HepG2 (cell line): Measurements from ENCODE around the gene LYSMD3. TPM values are rescaled to one million over a fixed set of nuclear protein-coding genes. Genes with fewer than 3 reads are reported as not detected.
A peak's percentile ranks its signal among the peaks of the same experiment; 100 is the strongest.

Source experiments
- ATAC-seq: fragments of 200-7000 bp; cut with Tn5 transposase; 3 replicates; pipeline ENCODE4 v1.9.1; 2020; ENCODE audit warnings: mild to moderate bottlenecking, moderate library complexity
- BruUV-seq: library from RNA; stranded (reverse); fragments of 400-500 nt; replicated peaks from 2 replicates; lab custom pipeline; 2021; lab: Mats Ljungman, UMichigan
- CTCF ChIA-PET: fragments of 300-600 bp; formaldehyde crosslinking; extraction: SDS; loops from one replicate; lab custom pipeline; 2021; ENCODE audit warnings: low total read pairs, inconsistent platforms, low intra/inter-chr PET ratio; lab: Yijun Ruan, JAX
- POLR2A ChIA-PET: fragments of 350-600 bp; sonication (Branson Sonifier 250); formaldehyde crosslinking; loops from one replicate; lab custom pipeline; 2020; ENCODE audit warnings: antibody characterized with exemption, inconsistent platforms; lab: Yijun Ruan, JAX
- DNase-seq: peaks from one replicate; pipeline ENCODE4 v3.0.0-alpha.2; 2015; ENCODE audit warnings: low spot score
- FAIRE-seq: peaks from 3 replicates; lab custom pipeline; 2011; peaks lifted over from hg19 to GRCh38; lab: Jason Lieb, UNC
- H2AFZ ChIP-seq: one replicate; pipeline ENCODE4 v1.6.1; 2011; ENCODE audit warnings: low read length, inconsistent platforms
- H3K27ac ChIP-seq: fragments of 300-600 bp; 3 replicates; pipeline ENCODE4 v1.8.0; 2011; ENCODE audit warnings: mixed run types, mild to moderate bottlenecking, mixed read lengths, low read length, inconsistent platforms; ENCODE audit not compliant: insufficient read depth; ENCODE audit errors: extremely low read length
- H3K27me3 ChIP-seq, 2 experiments: fragments of 200-600 bp in 1 of 2; 2 replicates in 1 of 2; 3 replicates in 1 of 2; pipeline versions ENCODE4 v1.6.0 to v1.8.0; 2011; ENCODE audit warnings: low read length in 2 of 2, mild to moderate bottlenecking in 2 of 2, moderate library complexity in 2 of 2, inconsistent platforms in 1 of 2; ENCODE audit not compliant: insufficient read depth in 2 of 2, control insufficient read depth in 1 of 2
- H3K36me3 ChIP-seq, 2 experiments: fragments of 200-600 bp in 1 of 2; replicated peaks in 1 of 2; 2 replicates in 1 of 2; 3 replicates in 1 of 2; pipeline versions ENCODE4 v1.5.1 to v1.8.0; 2011; ENCODE audit warnings: low read length in 2 of 2, inconsistent platforms in 1 of 2; ENCODE audit not compliant: insufficient read depth in 2 of 2, control insufficient read depth in 1 of 2
- H3K4me1 ChIP-seq: 2 replicates; pipeline ENCODE4 v1.5.1; 2012; ENCODE audit warnings: low read length, inconsistent platforms; ENCODE audit not compliant: insufficient read depth
- H3K4me2 ChIP-seq: 2 replicates; pipeline ENCODE4 v1.6.0; 2011; ENCODE audit warnings: low read depth, low read length, inconsistent platforms
- H3K4me3 ChIP-seq, 3 experiments: fragments of 200-600 bp in 1 of 3; sonication (generic), shearing (Covaris generic) in 1 of 3; replicated peaks in 1 of 3; 2 replicates each; pipeline ENCODE4 v1.5.1; 2011 to 2016; ENCODE audit warnings: low read length in 3 of 3, inconsistent platforms in 2 of 3, low read depth in 2 of 3, mild to moderate bottlenecking in 2 of 3, control low read depth in 1 of 3, mixed read lengths in 1 of 3; ENCODE audit not compliant: insufficient read depth in 1 of 3
- H3K79me2 ChIP-seq: one replicate; pipeline ENCODE4 v1.6.1; 2011; ENCODE audit warnings: low read length, inconsistent platforms; ENCODE audit not compliant: insufficient read depth
- H3K9ac ChIP-seq: 2 replicates; pipeline ENCODE4 v1.6.0; 2011; ENCODE audit warnings: mild to moderate bottlenecking, low read depth, low read length, inconsistent platforms; ENCODE audit not compliant: insufficient read depth
- H3K9me3 ChIP-seq: 2 replicates; pipeline ENCODE4 v1.5.1; 2012; ENCODE audit warnings: mild to moderate bottlenecking, low read length
- H4K20me1 ChIP-seq: 2 replicates; pipeline ENCODE4 v1.6.0; 2011; ENCODE audit warnings: inconsistent platforms, mild to moderate bottlenecking, low read length, moderate library complexity; ENCODE audit not compliant: insufficient read depth
- HOXA5 ChIP-seq: sonication (generic); formaldehyde crosslinking; IDR thresholded peaks from 2 replicates; pipeline ENCODE4 v1.4.0; 2020; ENCODE audit warnings: missing genetic modification reagents
- JARID2 ChIP-seq: sonication (generic); formaldehyde crosslinking; IDR thresholded peaks from 2 replicates; pipeline ENCODE4 v1.8.1; 2023; ENCODE audit warnings: missing genetic modification reagents, inconsistent platforms; ENCODE audit not compliant: insufficient replicate concordance
- MXI1 ChIP-seq: IDR thresholded peaks from 3 replicates; pipeline ENCODE4 v1.6.1; 2012; ENCODE audit warnings: low read depth, low read length, inconsistent platforms, borderline replicate concordance
- NKX3-1 ChIP-seq: sonication (generic); formaldehyde crosslinking; IDR thresholded peaks from 2 replicates; pipeline ENCODE4 v1.5.0; 2020; ENCODE audit warnings: missing genetic modification reagents
- SRSF9 ChIP-seq: fragments of 200-400 bp; formaldehyde crosslinking; IDR thresholded peaks from 2 replicates; pipeline ENCODE4 v1.6.1; 2018; ENCODE audit warnings: borderline replicate concordance, mild to moderate bottlenecking, low read depth, low read length; ENCODE audit not compliant: insufficient read depth, poor library complexity, severe bottlenecking
- TCF7L2 ChIP-seq: IDR thresholded peaks from 2 replicates; pipeline ENCODE4 v1.6.1; 2011; ENCODE audit warnings: mild to moderate bottlenecking, low read depth, low read length, moderate library complexity
- ZBTB7B ChIP-seq: sonication (generic); formaldehyde crosslinking; IDR thresholded peaks from 2 replicates; pipeline ENCODE4 v1.4.0; 2020; ENCODE audit warnings: missing genetic modification reagents
- ZFP36L1 ChIP-seq: sonication (generic); formaldehyde crosslinking; IDR thresholded peaks from 2 replicates; pipeline ENCODE4 v1.8.0; 2022; ENCODE audit warnings: mild to moderate bottlenecking, missing genetic modification reagents, moderate library complexity
- ZNF484 ChIP-seq: sonication (generic); formaldehyde crosslinking; IDR thresholded peaks from 2 replicates; pipeline ENCODE4 v1.5.1; 2020; ENCODE audit warnings: mild to moderate bottlenecking, low read depth, missing genetic modification reagents, borderline replicate concordance
- ZNF709 ChIP-seq: sonication (generic); formaldehyde crosslinking; IDR thresholded peaks from 2 replicates; pipeline ENCODE4 v1.5.0; 2020; ENCODE audit warnings: mild to moderate bottlenecking, missing genetic modification reagents
- WGBS: methylation state at CpG from one replicate; pipeline ENCODE4 v1.1.6; 2017; ENCODE audit warnings: low lambda C conversion rate; 5-methylcytosine and 5-hydroxymethylcytosine counted together
- in situ Hi-C: cut with HindIII; loops from 2 replicates; pipeline ENCODE4 v1.10.0; 2017; ENCODE audit warnings: low pct_unique_long_range_greater_than_20kb; ENCODE audit not compliant: extremely low pct_ligation_motif_present
- intact Hi-C: fragments of 100-400 bp; cut with micrococcal nuclease; formaldehyde crosslinking; loops from one replicate; pipeline ENCODE4 v1.10.0; 2022; ENCODE audit not compliant: unreplicated experiment
- polyA plus RNA-seq, 8 experiments: library from polyadenylated mRNA; depleted of rRNA in 3 of 8; stranded (reverse) in 7 of 8; unstranded in 1 of 8; fragments of >200 nt; fragmentation: Illumina TruSeq in 4 of 8; extraction: Trizol in 4 of 8; gene quantifications; 2 replicates each; pipeline versions ENCODE4 v1.2.1 to v1.2.3, GENCODE V29; 2011 to 2016; ENCODE audit warnings: low read depth in 4 of 8, missing spikeins in 1 of 8, mixed read lengths in 1 of 8; ENCODE audit not compliant: insufficient read depth in 1 of 8
- total RNA-seq, 5 experiments: library from RNA; depleted of rRNA; stranded (reverse); fragments of >200 nt; fragmentation: Illumina TruSeq; extraction: Trizol; gene quantifications; 2 replicates each; pipeline ENCODE4 v1.2.3, GENCODE V29; 2016; ENCODE audit warnings: low read depth in 1 of 5
- TF ChIP-seq, protein P1 (sequence below): sonication (generic); formaldehyde crosslinking; IDR thresholded peaks from 2 replicates; pipeline ENCODE4 v1.8.1; 2023; ENCODE audit warnings: mild to moderate bottlenecking, inconsistent platforms, moderate library complexity, missing genetic modification reagents, borderline replicate concordance
- TF ChIP-seq, protein P2 (sequence below): sonication (generic); formaldehyde crosslinking; IDR thresholded peaks from 2 replicates; pipeline ENCODE4 v1.5.0; 2020; ENCODE audit warnings: mild to moderate bottlenecking, missing genetic modification reagents, borderline replicate concordance
- TF ChIP-seq, protein P3 (sequence below): IDR thresholded peaks from 2 replicates; pipeline ENCODE4 v1.6.1; 2016; ENCODE audit warnings: low read depth, control low read depth

The LYSMD3 gene
- total and polyA plus RNA-seq, 2 of the 13 experiments (the other 11 are each of a cell fraction or from before 2014, with no cell fraction given): 9.1 to 13.8 TPM

DNA sequence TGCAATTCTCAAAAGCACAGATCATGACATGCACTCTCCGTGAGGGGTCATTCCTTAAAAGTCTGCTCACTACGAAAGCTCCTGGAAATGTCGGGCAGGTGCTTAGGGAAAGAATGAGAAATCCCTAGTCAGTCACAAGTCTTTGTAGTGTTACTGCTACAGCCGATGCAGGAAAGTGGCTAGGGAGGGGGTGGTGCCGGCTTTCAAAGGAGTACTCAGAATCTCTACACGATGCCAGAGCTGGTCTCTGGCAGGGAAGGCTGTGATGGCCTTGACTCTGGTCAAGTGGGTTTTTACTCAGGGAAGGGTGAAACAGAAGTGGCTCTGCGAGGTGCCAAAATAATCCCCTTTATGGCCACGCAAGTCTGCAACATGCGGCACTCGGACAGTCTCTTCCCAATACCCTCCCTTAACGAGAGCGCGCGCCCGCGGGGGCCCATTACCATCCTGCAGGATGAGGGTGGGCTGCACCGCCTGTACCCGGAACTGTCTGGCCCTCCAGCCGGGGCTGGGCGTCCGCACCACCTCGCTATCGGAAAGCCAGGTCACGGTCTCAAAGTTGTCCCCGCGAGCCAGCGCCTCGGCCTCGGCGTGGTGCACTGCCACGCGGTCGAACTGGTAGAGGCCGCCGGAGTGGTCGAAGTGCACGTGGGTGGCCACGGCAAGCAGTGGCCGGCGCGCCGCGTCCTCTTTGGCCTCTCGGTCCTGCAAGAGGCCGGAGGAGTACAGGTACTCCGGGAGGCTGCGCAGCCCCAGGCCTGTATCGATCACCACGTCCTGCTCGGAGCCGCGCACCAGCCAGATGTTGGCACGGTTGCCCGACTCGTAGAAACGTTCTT lies 55.8 kb downstream of the LYSMD3 start:
- no peaks in the 10 kb centered on the region for H3K36me3 ChIP-seq
- peaks cover 20% of the 10 kb centered on the region for H3K79me2 ChIP-seq
- no peaks in the 10 kb centered on the region for H3K27me3 ChIP-seq
- ATAC-seq (peak; percentile 66), DNase-seq (peak; percentile 12), FAIRE-seq (no peak)
- H3K9ac ChIP-seq: peak overlapping the region; percentile 77
- H4K20me1 ChIP-seq: no peaks in the 10 kb centered on the region
- no TSS peak for BruUV-seq
- peak overlapping the region; percentile 33 for H2AFZ ChIP-seq
- WGBS: under 1% methylated on average over 15 of the region's 56 CpGs
- POLR2A ChIA-PET: interaction anchor here (1.0 to 3.4 kb wide), 5 partner anchors 10 to 910 kb away, joined by 3 to 39 read pairs (median 4); partner anchors contain the start of genes ARRDC3 and CETN3
- in situ Hi-C loops: no loop called here
- no peaks in the 10 kb centered on the region for H3K9me3 ChIP-seq
- peak overlapping the region; percentile 68 to 83 (median 81) for H3K4me3 ChIP-seq
- CTCF ChIA-PET: no interaction called here
- peaks cover 43% of the 10 kb centered on the region for H3K4me1 ChIP-seq
- H3K27ac ChIP-seq: peak overlapping the region; percentile 94
- intact Hi-C loops: loop anchor here (1.0 to 5.0 kb wide), 4 partner anchors 35 to 909 kb away; partner anchors contain the start of genes ARRDC3, CETN3 and LYSMD3
- peak overlapping the region; percentile 89 for H3K4me2 ChIP-seq
- TF ChIP-seq ZNF709: peak; percentile 67; the same call in 1 of the 2 replicates
- TF ChIP-seq MXI1: peak; percentile 16; the same call in 1 of the 3 replicates
- TF ChIP-seq, protein P1, sequence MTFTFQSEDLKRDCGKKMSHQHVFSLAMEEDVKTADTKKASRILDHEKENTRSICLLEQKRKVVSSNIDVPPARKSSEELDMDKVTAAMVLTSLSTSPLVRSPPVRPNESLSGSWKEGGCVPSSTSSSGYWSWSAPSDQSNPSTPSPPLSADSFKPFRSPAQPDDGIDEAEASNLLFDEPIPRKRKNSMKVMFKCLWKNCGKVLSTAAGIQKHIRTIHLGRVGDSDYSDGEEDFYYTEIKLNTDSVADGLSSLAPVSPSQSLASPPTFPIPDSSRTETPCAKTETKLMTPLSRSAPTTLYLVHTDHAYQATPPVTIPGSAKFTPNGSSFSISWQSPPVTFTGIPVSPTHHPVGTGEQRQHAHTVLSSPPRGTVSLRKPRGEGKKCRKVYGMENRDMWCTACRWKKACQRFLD: peak; percentile 47
- no peak for TF ChIP-seq TCF7L2
- TF ChIP-seq NKX3-1 (CRISPR knock-in tag): peak; percentile 29; the same call in 1 of the 2 replicates
- TF ChIP-seq, protein P2, sequence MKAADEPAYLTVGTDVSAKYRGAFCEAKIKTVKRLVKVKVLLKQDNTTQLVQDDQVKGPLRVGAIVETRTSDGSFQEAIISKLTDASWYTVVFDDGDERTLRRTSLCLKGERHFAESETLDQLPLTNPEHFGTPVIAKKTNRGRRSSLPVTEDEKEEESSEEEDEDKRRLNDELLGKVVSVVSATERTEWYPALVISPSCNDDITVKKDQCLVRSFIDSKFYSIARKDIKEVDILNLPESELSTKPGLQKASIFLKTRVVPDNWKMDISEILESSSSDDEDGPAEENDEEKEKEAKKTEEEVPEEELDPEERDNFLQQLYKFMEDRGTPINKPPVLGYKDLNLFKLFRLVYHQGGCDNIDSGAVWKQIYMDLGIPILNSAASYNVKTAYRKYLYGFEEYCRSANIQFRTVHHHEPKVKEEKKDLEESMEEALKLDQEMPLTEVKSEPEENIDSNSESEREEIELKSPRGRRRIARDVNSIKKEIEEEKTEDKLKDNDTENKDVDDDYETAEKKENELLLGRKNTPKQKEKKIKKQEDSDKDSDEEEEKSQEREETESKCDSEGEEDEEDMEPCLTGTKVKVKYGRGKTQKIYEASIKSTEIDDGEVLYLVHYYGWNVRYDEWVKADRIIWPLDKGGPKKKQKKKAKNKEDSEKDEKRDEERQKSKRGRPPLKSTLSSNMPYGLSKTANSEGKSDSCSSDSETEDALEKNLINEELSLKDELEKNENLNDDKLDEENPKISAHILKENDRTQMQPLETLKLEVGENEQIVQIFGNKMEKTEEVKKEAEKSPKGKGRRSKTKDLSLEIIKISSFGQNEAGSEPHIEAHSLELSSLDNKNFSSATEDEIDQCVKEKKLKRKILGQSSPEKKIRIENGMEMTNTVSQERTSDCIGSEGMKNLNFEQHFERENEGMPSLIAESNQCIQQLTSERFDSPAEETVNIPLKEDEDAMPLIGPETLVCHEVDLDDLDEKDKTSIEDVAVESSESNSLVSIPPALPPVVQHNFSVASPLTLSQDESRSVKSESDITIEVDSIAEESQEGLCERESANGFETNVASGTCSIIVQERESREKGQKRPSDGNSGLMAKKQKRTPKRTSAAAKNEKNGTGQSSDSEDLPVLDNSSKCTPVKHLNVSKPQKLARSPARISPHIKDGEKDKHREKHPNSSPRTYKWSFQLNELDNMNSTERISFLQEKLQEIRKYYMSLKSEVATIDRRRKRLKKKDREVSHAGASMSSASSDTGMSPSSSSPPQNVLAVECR: no peak
- TF ChIP-seq SRSF9: no peak
- 0 out of 2 replicates have a peak, but pooled peaks have one; percentile 16 for TF ChIP-seq ZNF484
- peak; percentile 32; the same call in 1 of the 2 replicates for TF ChIP-seq HOXA5 (CRISPR knock-in tag)
- TF ChIP-seq ZFP36L1: no peak
- peak; percentile 70 for TF ChIP-seq JARID2 (CRISPR knock-in tag)
- TF ChIP-seq, protein P3, sequence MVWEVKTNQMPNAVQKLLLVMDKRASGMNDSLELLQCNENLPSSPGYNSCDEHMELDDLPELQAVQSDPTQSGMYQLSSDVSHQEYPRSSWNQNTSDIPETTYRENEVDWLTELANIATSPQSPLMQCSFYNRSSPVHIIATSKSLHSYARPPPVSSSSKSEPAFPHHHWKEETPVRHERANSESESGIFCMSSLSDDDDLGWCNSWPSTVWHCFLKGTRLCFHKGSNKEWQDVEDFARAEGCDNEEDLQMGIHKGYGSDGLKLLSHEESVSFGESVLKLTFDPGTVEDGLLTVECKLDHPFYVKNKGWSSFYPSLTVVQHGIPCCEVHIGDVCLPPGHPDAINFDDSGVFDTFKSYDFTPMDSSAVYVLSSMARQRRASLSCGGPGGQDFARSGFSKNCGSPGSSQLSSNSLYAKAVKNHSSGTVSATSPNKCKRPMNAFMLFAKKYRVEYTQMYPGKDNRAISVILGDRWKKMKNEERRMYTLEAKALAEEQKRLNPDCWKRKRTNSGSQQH (CRISPR knock-in tag): 0 out of 2 replicates have a peak, but pooled peaks have one; percentile 8
- TF ChIP-seq ZBTB7B: peak; percentile 61; the same call in 1 of the 2 replicates
